ENCODE data around the gene ZNF423.

ZNF423 gene

GRCh38 chr16:49837688-49838410 lies 18.1 kb downstream of the ZNF423 start:
- TF ChIP-seq CTCF (IDR thresholded peaks at IDR 0.05; ENCODE audit: borderline replicate concordance, insufficient read depth, low read depth, low read length): no peak
- H3K4me3 ChIP-seq (ENCODE audit: low read depth, low read length): no peak overlapping the region

- no peak overlapping the region for H3K4me3 ChIP-seq (ENCODE audit: low read depth, low read length)
- no peak for TF ChIP-seq CTCF (IDR thresholded peaks at IDR 0.05; ENCODE audit: borderline replicate concordance, insufficient read depth, low read depth, low read length)
Observed at GRCh38 chr16:49836668-49837067, 19.2 kb downstream of the ZNF423 start.

- no peak overlapping the region for H3K4me3 ChIP-seq (ENCODE audit: low read depth, low read length)
- TF ChIP-seq CTCF (IDR thresholded peaks at IDR 0.05; ENCODE audit: borderline replicate concordance, insufficient read depth, low read depth, low read length): no peak
Observed at GRCh38 chr16:49836218-49836617, 19.7 kb downstream of the ZNF423 start.

GRCh38 chr16:49835161-49835777 lies 20.6 kb downstream of the ZNF423 start:
- no peak for TF ChIP-seq CTCF (IDR thresholded peaks at IDR 0.05; ENCODE audit: borderline replicate concordance, insufficient read depth, low read depth, low read length)
- no peak overlapping the region for H3K4me3 ChIP-seq (ENCODE audit: low read depth, low read length)

- no peak for TF ChIP-seq CTCF (IDR thresholded peaks at IDR 0.05; ENCODE audit: borderline replicate concordance, insufficient read depth, low read depth, low read length)
- no peak overlapping the region for H3K4me3 ChIP-seq (ENCODE audit: low read depth, low read length)
Observed at GRCh38 chr16:49834531-49835151, 21.3 kb downstream of the ZNF423 start.

- no peak overlapping the region for H3K4me3 ChIP-seq (ENCODE audit: low read depth, low read length)
- TF ChIP-seq CTCF (IDR thresholded peaks at IDR 0.05; ENCODE audit: borderline replicate concordance, insufficient read depth, low read depth, low read length): no peak
Observed at GRCh38 chr16:49833796-49834530, 21.9 kb downstream of the ZNF423 start.

Measured in GM12875 (cell line).